Posterior cingulate gyrus (tissue), 11 donors: ENCODE data around the gene TOMM40L.
"Not testable (repeated sequence)": the region's sequence is repeated elsewhere in the genome, so short reads cannot be mapped to it uniquely, and the experiment has no call there.

ENCODE experiments used
- DNase-seq, 10 donors: peaks; one replicate each; pipeline versions ENCODE4 v3.0.0 to v3.0.0-alpha.2; 2020 to 2021; ENCODE audit warnings: mixed read lengths in 3 of 10
- intact Hi-C: fragments of 100-400 bp; cut with DNase I; formaldehyde crosslinking; loops from one replicate; pipeline ENCODE4 v1.15.1; 2023

The TOMM40L gene

GRCh38 chr1:161241682-161242081 is 15.8 kb downstream of the TOMM40L start:
- intact Hi-C loops: no loop called here
- no peak for DNase-seq

DNA sequence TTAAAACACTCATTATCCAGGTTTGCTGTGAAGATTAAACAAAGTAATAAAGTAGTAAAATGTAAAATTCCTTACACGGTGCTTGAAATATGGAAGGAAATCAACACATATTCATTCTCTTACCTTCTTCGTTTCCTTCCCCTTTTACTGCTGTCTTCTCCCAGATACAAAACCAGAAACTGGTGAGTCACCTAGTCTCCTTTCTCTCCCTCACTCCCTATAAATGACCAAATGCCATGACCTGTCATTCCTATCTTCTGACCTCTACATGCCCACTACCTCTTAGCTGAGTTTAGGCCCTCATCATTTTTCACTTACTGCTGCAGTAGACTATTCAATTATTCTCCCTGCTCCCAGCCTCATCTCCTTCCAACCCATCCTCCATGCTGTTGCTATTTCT is 16.5 kb downstream of the TOMM40L start:
- intact Hi-C loops: no loop called here
- no peak for DNase-seq

DNA sequence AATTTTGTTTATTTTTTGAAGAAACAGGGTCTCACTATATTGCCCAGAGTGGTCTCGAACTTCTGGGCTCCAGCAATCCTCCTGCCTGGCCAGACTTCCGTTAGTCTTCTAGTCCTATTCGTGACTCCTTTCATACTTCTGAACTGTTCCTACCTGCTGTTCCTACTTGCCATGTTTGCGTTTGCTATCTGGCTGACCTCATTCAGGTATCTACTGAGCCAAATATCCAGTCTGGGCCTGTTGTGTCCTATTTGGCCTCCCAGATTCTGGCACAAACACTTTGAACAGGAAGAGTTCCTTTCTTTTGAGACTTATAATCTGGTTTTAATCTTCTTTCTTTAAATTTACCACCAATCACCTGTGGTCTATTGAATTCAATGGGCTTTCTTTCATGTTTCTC is 19.0 kb downstream of the TOMM40L start:
- no peak for DNase-seq
- intact Hi-C loops: no loop called here

DNA sequence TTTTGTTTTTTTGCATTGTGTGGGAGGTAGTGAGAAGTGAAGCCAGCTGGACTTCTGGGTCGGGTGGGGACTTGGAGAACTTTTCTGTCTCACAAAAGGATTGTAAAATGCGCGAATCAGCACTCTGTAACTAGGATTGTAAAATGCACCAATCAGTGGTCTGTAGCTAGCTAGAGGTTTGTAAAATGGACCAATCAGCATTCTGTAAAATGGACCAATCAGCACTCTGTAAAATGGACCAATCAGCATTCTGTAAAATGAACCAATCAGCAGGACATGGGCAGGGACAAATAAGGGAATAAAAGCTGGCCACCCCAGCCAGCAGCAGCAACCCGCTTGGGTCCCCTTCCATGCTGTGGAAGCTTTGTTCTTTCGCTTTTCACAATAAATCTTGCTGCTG is 24.2 kb downstream of the TOMM40L start:
- DNase-seq, intact Hi-C loops: not testable (repeated sequence)

- intact Hi-C loops: no loop called here
- DNase-seq: no peak
Measured at GRCh38 chr1:161250829-161251228, 25.0 kb downstream of the TOMM40L start.

GRCh38 chr1:161251579-161251978 is 25.7 kb downstream of the TOMM40L start:
- intact Hi-C loops: no loop called here
- no peak for DNase-seq

- intact Hi-C loops, DNase-seq: not testable (repeated sequence)
Measured at GRCh38 chr1:161255302-161255701, 29.4 kb downstream of the TOMM40L start.

DNA sequence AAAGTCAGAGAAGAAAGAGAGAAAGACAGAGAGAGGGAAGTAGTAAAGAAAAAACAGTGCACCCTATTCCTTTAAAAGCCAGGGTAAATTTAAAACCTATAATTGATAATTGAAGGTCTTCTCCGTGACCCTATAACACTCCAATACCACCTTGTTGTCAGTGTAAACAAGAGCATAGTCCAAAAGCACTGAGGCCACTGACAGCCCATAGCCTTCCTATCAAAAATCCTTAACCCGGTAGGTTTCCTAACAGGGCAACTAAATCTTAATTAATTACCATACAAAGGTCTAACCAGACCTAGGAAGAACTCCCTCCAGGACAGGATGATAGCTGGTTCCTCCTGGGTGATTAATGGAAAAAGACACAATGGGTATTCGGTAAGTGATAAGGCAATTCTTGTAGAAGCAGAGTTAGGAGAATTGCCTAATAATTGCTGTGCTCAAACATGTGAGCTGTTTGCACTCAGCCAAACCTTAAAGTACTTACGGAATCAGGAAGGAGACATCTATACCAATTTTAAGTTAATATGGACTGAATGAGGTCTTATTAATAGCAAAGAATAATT is 30.2 kb downstream of the TOMM40L start:
- not testable (repeated sequence) for DNase-seq

GRCh38 chr1:161257109-161257508 is 31.2 kb downstream of the TOMM40L start:
- DNase-seq, intact Hi-C loops: not testable (repeated sequence)

More for the DNA sequence above, 30.2 kb downstream of the TOMM40L start:
- intact Hi-C loops: not testable (repeated sequence)

DNA sequence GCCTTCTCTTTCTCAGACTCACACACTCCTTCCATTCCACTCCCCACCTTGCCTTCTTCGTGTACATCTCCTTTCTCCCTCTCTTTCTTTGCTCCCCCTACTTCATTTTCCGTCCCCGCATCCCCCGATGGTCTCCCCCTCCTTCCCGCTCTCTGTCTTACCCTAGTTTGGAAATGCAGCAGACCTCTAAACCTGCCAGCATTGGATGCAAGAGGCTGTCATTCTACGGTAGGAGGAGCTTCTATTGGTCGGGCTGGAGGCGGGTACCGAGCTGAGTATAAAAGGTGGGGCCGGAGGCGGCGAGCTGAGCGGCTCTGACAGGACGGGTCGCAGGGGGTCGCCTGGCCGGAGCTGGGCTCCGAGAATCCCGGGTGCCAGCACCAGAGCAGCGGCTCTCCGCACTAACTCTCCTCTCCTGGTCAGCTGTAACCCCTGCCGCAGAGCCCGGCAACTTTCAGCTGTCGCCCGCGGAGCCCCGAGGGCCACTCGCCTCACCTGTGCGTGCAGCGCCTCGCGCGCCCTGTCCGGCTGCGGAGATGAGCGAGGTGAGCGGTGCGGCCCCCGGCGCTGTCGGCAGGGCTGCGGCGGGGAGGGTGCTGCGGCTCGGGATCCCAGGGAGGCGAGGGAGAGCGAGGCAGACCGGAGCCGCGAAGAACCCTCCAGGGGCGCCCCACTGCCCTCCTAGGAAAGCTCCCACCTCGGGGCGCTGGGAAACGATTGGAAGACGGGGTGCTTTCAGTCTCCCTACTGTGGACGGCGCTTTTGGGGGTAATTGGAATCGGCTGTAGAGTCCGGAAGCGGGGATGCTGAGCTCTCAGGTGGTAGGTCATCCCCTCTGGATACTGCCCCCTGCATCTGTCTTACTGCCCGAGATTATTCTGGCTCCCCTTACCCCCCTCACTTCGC is 32.8 kb downstream of the TOMM40L start, which contains the start of gene PCP4L1:
TSS of gene PCP4L1 (plus strand) at position 307 of the 906 bp plus-strand sequence. CDS start at position 537, 230 bp downstream.
- peak; percentile 36 to 95 (median 64) for DNase-seq
- intact Hi-C loops: no loop called here

DNA sequence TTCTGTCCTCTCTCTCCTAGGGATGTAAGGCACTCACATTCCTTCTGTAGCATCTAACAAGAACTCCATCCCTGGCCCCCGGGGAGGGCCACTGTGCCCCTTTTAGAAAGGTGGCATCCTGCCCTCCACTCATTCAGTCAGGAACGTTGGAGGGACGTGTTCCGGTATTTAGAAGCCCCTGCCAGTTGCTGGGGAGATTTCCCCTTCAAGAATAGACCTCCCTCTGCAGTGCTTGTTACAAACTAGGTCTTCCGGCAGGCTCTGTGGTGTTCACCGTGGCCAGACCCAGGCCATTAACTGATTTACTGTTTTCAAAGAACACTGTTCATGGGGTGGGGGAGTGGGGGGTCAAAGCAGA is 33.5 kb downstream of the TOMM40L start:
- intact Hi-C loops: no loop called here
- no peak for DNase-seq

GRCh38 chr1:161259765-161260164 is 33.9 kb downstream of the TOMM40L start:
- intact Hi-C loops: no loop called here

GRCh38 chr1:161260376-161261260 is 34.8 kb downstream of the TOMM40L start:
- no peak for DNase-seq
- intact Hi-C loops: no loop called here

More at GRCh38 chr1:161259765-161260164, 33.9 kb downstream of the TOMM40L start:
- DNase-seq: no peak

- intact Hi-C loops: no loop called here
- peak in 3 of 10 donors; percentile 8 to 28 (median 11) for DNase-seq
Measured at GRCh38 chr1:161261261-161262235, 35.7 kb downstream of the TOMM40L start.

DNA sequence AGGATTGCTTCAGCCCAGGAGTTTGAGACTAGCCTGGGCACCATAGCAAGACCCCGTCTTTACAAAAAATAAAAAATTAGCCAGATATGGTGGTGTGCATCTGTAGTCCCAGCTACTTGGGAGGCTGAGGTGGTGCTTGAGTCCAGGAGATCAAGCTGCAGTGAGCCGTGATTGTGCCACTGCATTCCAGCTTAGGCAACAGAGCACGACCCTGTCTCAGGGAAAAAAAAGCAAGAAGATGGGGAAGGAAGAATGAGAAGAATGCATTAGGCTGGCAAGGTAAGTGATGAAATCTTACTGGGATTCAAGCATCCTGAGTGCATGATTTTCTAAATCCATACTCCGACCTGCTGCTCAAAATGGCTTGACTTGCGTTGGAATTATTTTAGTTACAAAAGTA is 39.4 kb downstream of the TOMM40L start:
- intact Hi-C loops: no loop called here
- DNase-seq: no peak

- intact Hi-C loops: no loop called here
Measured at GRCh38 chr1:161266202-161266601, 40.3 kb downstream of the TOMM40L start.

GRCh38 chr1:161266836-161267235 is 41.0 kb downstream of the TOMM40L start:
- intact Hi-C loops: no loop called here
- DNase-seq: no peak

More at GRCh38 chr1:161266202-161266601, 40.3 kb downstream of the TOMM40L start:
- no peak for DNase-seq

DNA sequence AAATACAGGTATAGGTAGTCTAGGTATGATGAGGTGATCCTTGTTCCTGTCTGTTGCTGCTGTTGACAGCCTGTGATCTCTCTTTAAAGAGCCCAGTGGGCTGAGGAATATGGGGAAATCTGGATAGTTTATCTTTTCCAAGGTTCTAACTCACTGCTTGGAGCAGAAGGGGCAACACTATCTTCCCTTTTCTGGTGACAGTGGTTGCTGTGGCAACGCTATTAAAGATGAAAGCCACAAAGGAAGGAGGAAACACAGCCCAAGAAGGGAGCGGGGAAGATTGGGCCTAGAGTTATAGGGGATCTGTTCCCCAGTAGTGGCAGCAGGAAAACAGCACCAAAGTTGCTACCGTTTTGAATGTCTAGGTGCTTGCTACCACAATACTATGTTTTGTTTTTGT is 41.5 kb downstream of the TOMM40L start:
- DNase-seq: no peak
- intact Hi-C loops: no loop called here

DNA sequence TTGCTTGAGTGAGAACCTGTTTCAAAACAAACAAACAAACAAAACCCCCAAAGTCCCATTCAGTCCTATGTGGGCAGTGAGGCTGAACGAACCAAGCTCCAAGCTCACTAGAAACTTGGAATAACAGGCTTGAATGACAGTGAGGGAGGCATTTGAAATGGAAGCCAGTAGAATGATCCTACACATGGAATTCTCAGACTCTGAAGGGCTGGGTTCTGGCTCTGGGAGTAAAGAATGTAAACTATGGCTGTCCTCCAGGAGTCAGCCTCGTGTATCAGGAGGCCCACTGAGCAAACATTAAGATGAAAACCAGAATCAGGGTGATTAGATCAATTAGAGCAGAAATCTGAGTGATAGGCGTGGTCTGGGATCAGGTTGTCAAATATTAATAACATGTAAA is 47.5 kb downstream of the TOMM40L start:
- DNase-seq: no peak
- intact Hi-C loops: no loop called here

DNA sequence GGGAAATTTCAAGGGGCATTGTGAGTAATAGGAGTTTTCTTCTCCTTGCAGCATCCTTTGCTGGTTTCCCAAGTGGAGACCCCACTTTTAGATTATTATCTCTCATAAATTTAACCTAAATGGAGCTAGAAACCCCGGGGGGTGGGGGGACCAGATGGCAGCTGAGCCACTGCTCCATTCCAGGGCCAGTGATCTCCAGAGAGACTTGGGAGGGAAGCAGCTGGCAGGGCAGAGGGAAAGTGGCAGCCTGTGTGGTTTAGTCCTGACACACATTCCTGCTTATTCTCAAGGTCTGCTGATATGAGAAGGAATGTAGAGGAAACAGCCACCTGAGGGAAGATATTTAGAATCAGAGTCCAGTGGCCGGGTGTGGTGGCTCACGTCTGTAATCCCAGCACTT is 49.0 kb downstream of the TOMM40L start:
- DNase-seq: no peak
- intact Hi-C loops: no loop called here
